Measurements from ENCODE around the gene PLXNA4. TPM values are rescaled to one million over a fixed set of nuclear protein-coding genes. Genes with fewer than 3 reads are reported as not detected.

PLXNA4 gene
- total RNA-seq, 2 experiments from 2014 or later = 0.12 to 0.29 TPM

DNA sequence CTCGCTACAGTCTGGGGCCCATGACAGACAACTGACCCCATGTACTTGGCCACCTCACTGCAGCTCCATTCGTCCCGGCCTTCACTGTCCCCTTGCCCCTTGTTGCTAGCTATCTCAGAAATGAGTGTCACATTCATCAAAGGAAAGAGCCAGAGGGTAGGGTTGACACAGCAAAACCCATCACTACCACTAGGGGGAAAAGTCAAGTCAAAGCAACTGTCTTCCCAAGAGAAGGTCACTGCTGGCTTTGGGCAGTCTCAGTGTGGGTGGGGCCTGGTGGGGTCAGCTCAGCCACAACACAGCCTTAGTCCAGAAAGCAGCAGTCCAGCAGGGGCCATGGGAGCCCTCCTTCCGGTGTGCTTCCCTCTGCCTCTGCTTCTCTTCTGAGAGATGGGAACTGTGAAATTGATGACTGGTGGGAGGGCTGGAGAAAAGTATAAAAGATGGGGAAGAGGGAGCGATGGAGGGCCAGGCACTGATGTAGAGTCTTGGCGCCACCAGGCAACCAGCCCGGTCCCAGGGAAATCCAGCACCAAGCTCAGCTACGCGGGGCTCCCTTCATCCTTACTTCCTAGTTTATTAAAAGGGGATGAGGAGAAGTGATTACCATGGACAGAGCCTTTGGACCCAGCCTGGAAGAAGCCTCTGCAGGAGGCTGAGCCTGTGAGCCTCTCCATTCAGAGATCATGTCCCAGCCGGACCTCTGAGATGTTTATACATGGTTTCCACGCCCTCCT, 58.0 kb downstream of the PLXNA4 start:
- H3K27me3 Mint-ChIP-seq = peaks cover 3% of the 10 kb centered on the region
- DNase-seq = no peak
- H3K4me1 Mint-ChIP-seq = no peaks in the 10 kb centered on the region
- no peak overlapping the region for H3K27ac Mint-ChIP-seq
- no peaks in the 10 kb centered on the region for H3K36me3 Mint-ChIP-seq
- H3K4me3 Mint-ChIP-seq = no peak overlapping the region
- H3K9me3 Mint-ChIP-seq = no peaks in the 10 kb centered on the region

DNA sequence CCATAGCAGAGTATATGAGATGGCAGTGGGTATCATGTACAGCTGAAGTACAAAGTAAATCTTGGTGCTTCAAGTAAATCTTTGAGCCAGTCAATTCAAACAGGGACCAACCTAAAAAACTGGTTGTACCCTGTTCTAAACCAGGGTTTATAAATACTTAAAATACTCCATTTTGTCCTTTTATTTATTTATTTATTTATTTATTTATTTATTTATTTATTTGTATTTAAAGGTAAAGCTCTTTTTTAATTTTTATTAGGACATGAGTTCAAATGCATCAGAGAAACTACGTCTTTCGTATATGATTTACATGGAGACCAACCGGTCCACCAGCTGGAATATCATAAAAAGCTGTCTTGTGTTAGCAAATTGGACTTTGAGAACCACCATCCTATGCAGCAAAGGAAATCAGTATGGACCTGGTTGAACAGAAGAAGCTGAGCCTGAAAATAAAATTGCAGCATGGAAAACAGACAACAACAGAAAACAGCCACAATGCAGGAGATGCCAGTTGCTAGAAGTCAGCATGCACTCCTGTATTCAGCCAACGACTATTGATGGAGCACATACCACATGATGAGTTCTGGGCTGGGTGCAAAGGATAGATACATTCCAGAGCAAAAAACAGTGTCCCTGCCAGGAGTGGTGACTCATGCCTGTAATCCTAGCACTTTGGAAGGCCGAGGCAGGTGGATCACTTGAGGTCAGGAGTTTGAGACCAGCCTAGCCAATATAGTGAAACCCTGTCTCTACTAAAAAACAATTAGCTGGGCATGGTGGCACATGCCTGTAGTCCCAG, 60.0 kb downstream of the PLXNA4 start:
- no peak for DNase-seq
- Mint-ChIP-seq H3K36me3 (no peaks in the 10 kb centered on the region), H3K27me3 (peaks cover 3% of the 10 kb centered on the region), H3K27ac (no peak overlapping the region), H3K4me1 (peaks cover 3% of the 10 kb centered on the region), H3K9me3 (no peaks in the 10 kb centered on the region), H3K4me3 (no peak overlapping the region)

DNA sequence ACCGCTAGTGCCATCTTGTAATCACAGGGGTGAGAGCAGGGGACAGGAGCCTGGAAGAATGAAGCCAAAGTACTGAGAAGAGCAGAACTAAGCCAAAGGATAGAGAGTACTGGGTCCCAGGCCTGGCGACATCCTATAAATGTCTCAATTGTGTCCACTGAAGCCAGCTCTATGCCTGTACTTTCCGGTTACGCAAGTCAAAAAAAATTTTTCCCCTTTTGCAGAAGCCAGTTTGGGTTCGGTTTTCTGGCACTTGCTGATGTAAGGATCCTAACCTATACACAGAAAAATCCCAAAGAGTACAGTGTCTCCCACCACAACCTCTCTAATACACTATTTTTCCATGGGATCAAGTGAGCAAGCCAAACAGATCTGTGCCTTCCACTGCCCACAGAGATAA, 61.1 kb downstream of the PLXNA4 start:
- H3K4me3 Mint-ChIP-seq = no peak overlapping the region
- H3K36me3 Mint-ChIP-seq = no peaks in the 10 kb centered on the region
- no peaks in the 10 kb centered on the region for H3K9me3 Mint-ChIP-seq
- peaks cover 3% of the 10 kb centered on the region for H3K27me3 Mint-ChIP-seq
- H3K4me1 Mint-ChIP-seq = peaks cover 3% of the 10 kb centered on the region
- H3K27ac Mint-ChIP-seq = no peak overlapping the region
- no peak for DNase-seq

DNA sequence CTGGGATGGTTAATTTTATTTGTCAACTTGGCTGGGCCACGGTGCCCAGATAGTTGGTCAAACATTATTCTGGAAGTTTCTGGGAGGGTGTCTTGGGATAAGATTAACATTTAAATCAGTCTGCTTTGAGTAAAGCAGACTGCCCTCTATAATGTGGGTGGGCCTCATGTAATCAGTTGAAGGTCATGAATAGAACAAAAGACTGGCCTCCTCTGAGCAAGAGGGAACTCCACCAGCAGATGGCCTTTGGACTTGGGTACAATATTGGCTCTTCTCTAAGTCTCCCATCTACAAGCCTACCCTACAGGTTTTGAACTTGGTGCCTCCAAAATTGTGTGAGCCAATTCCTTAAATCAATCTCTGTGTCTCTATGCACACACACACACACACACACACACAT, 61.8 kb downstream of the PLXNA4 start:
- Mint-ChIP-seq H3K4me3 (no peak overlapping the region), H3K36me3 (no peaks in the 10 kb centered on the region), H3K4me1 (peaks cover 10% of the 10 kb centered on the region), H3K9me3 (no peaks in the 10 kb centered on the region), H3K27ac (no peak overlapping the region), H3K27me3 (peaks cover 3% of the 10 kb centered on the region)
- DNase-seq = no peak

DNA sequence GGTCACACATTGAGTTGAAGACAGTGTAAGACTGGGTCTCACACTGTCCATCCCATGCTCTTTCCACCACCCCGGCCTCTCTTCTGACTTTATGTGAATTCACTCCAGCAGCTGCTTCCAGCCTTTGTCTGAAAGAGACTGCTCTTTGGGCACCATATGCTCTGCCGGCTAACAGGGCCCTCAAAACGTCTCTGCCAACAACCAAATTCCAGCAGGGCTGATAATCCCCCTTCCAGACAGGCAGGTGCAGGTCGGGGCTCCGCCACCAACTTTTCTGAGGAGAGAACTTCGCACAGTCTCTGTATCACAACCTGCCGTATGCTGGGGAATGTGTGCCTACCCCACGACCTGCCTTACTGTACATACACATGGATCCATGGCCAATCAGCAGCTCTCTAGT, 64.3 kb downstream of the PLXNA4 start:
- peaks cover 3% of the 10 kb centered on the region for H3K27me3 Mint-ChIP-seq
- H3K4me1 Mint-ChIP-seq = peaks cover 13% of the 10 kb centered on the region

DNA sequence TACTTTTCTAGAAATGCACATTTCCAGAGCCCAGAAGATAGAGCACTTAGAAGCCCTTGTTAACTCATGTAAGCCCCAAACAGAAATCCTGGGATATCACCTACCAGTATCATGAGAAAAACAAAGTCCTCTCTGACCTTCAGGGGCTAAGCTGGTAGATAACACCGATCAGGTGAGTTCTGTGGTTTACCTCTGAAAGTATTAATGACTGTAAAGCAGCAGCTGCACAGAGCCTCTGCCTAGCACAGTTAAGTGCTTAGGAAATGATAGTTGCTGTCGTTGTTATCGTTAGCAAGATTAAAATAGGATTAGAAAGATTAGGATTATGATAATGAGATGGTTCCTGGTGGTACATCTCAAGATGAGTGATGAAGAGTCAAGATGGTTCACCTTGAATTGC, 64.9 kb downstream of the PLXNA4 start:
- Mint-ChIP-seq H3K9me3 (no peaks in the 10 kb centered on the region), H3K4me1 (peaks cover 13% of the 10 kb centered on the region), H3K4me3 (no peak overlapping the region), H3K36me3 (no peaks in the 10 kb centered on the region), H3K27me3 (peaks cover 3% of the 10 kb centered on the region), H3K27ac (no peak overlapping the region)
- no peak for DNase-seq

More for the DNA sequence above, 64.3 kb downstream of the PLXNA4 start:
- H3K9me3 Mint-ChIP-seq = no peaks in the 10 kb centered on the region
- no peak for DNase-seq
- no peaks in the 10 kb centered on the region for H3K36me3 Mint-ChIP-seq
- H3K4me3 Mint-ChIP-seq = no peak overlapping the region
- no peak overlapping the region for H3K27ac Mint-ChIP-seq

DNA sequence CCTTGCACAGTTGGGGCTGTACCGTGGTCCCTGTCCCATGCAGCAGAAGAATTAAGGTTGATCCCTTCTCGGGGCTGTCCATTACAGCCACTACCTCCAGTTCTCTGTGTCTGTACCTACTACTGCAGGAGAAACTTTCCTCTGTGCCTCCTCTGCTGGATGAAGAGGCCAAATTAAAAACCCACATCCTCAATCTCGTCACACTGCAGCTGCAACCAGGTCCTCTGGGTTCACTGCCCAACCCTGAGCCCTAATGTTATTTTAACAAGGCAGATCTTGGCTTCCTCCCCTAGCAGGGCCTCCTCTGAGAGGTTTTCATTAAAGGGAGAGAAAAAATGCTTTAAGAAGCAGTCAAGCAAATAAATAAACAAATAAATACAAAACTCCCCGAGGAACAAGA, 66.6 kb downstream of the PLXNA4 start:
- no peak overlapping the region for H3K27ac Mint-ChIP-seq
- no peaks in the 10 kb centered on the region for H3K36me3 Mint-ChIP-seq
- no peak for DNase-seq
- peaks cover 13% of the 10 kb centered on the region for H3K4me1 Mint-ChIP-seq
- H3K27me3 Mint-ChIP-seq = peaks cover under 1% of the 10 kb centered on the region
- H3K4me3 Mint-ChIP-seq = no peak overlapping the region
- H3K9me3 Mint-ChIP-seq = no peaks in the 10 kb centered on the region

DNA sequence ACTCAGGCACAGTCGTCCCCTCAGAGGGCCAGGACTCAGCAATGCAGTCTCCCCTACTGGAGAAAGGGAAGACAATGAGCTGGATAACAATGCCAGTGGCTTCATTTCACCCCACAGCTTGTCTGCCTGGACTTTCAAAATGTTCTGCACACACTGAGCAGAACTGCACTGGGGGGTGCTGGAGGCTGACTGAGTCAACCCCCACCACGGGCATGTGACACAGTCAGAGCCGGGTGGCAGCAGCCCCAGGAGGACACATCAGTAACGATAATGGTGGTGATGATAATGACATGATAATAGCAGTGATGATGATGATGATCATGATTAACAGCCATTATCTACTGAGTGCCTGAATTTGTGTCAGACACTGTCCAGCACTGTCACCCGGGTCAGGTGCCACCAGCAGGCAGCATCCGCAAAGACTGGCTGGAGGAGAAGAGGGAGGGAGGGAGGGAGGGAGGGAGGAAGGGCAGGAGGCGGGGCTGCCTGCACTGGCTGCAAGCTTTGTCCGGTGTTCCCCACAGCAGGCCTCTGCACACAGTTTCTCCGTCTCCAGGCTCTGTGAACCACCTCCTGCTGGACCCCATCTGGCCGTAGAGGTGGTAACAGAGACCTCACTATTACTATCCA, 67.4 kb downstream of the PLXNA4 start:
- DNase-seq = no peak
- H3K36me3 Mint-ChIP-seq = no peaks in the 10 kb centered on the region
- H3K27me3 Mint-ChIP-seq = no peaks in the 10 kb centered on the region
- no peak overlapping the region for H3K4me3 Mint-ChIP-seq
- no peak overlapping the region for H3K27ac Mint-ChIP-seq
- H3K9me3 Mint-ChIP-seq = no peaks in the 10 kb centered on the region
- H3K4me1 Mint-ChIP-seq = peaks cover 13% of the 10 kb centered on the region

DNA sequence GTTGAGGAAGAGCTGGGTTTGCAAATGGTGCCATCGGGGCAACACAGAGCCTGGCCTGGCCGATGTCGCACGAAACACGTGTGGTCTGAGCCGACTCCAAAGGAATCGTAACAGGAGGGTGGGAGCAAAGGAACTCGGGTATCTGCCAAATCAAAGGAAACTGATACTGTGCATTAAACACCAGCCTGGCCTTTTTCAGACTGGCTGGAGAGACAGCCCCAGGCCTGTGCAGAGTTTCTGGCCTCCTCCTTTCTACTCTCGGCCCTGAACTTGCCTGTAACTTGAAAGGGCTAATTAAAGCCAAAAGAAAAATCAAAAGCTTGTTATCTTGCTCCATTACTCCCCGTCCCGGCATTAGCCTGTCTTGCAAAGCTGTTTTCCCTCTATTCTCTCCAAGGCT, 71.4 kb downstream of the PLXNA4 start:
- Mint-ChIP-seq H3K27ac (no peak overlapping the region), H3K4me3 (no peak overlapping the region), H3K4me1 (peaks cover 8% of the 10 kb centered on the region), H3K9me3 (no peaks in the 10 kb centered on the region), H3K36me3 (no peaks in the 10 kb centered on the region), H3K27me3 (no peaks in the 10 kb centered on the region)
- DNase-seq = no peak

DNA sequence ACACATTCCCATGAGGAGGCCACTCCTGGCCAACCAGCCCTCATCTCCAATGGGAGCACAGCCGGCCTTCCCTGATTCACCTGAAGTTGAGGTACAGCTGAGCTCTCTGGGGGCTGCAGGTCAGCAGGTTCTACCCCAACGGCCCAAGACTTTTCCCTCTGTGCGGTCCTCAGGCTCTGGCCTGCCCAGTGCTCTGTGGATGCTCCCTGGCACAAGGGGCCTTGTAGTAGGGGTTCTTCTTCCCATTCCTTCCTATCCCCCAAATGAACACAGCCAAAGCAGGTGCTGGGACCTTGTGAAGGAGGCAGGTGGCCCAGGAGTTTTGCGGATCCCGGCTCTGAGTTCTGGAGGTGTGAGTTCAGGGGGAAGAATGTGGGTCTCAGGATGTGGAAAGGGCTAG, 72.2 kb downstream of the PLXNA4 start:
- Mint-ChIP-seq H3K4me3 (no peak overlapping the region), H3K27me3 (no peaks in the 10 kb centered on the region), H3K9me3 (no peaks in the 10 kb centered on the region), H3K36me3 (no peaks in the 10 kb centered on the region), H3K27ac (no peak overlapping the region), H3K4me1 (peaks cover under 1% of the 10 kb centered on the region)
- DNase-seq = no peak

DNA sequence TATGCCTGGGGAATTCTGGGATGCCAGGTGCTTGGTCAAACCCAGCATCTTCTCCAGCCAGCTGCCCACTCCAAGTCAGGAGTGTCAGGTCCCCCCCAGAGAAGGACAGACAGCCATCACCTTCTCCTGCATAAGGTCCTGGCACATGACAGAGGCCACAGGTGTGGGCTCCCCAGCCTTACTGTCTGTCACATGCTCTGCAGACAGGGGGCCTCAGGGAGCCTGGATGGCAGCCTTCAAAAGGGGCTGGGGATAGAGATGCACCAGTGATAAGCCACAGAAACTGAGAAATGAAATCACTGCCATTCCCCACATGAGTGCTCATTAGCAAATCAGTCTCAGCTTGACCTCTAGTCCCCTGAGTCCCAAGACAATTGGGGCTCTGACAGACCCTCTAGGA, 72.9 kb downstream of the PLXNA4 start:
- Mint-ChIP-seq H3K27ac (no peak overlapping the region), H3K9me3 (no peaks in the 10 kb centered on the region), H3K4me3 (no peak overlapping the region), H3K4me1 (no peaks in the 10 kb centered on the region), H3K36me3 (no peaks in the 10 kb centered on the region), H3K27me3 (no peaks in the 10 kb centered on the region)
- no peak for DNase-seq

DNA sequence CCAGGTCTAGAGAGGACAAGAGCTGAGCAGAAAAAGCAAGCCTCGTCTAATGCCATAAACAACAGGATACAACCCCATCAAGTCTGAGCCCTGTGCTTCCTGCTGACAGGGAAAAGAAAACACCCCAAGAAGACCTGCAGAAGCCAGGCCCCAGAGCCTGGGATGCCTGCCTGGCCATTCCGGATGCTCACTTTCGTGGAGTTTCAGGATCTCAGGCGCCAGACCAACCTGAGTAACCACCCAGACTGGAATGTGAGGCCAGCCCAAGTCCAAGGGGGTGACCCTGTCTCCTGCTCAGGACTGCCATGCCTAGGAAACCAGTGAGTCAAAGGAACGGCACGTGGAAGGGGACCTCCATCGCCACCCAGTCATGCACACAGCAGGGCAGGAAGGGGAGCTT, 74.3 kb downstream of the PLXNA4 start:
- H3K36me3 Mint-ChIP-seq = no peaks in the 10 kb centered on the region
- no peak for DNase-seq
- H3K4me1 Mint-ChIP-seq = no peaks in the 10 kb centered on the region
- no peaks in the 10 kb centered on the region for H3K27me3 Mint-ChIP-seq
- no peak overlapping the region for H3K4me3 Mint-ChIP-seq
- no peak overlapping the region for H3K27ac Mint-ChIP-seq
- H3K9me3 Mint-ChIP-seq = peaks cover 1% of the 10 kb centered on the region

DNA sequence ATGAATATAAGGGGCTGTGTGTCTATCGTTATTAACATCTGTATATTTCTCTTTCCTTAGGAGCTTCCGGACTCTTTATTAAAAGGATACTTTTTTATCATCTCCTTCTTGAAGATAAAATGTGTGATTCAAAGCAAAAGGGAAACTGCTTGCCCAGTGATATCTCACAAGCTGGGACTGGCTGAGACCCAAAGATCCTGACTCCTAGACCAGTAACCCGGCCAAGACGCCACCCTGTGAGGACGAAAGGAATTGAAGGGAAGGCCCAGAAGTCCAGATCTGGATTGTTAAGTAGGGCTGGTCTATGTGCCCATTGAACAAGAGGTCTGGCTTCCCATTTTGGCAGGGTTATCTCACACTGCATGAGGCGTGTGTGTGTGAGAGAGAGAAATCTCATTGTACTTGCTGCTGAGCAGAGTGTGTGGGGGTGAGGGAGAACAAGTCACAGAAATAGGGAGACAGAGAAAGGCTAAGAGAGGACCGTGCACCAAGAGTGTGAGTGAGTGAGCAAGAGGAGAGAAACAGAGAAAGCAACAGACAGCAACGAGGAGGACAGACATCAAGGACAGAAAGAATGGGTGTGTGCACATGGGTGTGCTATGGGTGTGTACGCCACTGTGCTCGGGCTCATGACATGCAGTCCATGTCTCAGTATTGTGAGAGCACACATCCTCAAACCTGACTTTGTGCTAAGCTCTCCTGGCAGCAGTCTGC, 75.4 kb downstream of the PLXNA4 start:
- no peaks in the 10 kb centered on the region for H3K4me1 Mint-ChIP-seq
- no peak overlapping the region for H3K27ac Mint-ChIP-seq
- H3K4me3 Mint-ChIP-seq = no peak overlapping the region
- H3K36me3 Mint-ChIP-seq = no peaks in the 10 kb centered on the region
- H3K27me3 Mint-ChIP-seq = no peaks in the 10 kb centered on the region
- peaks cover 1% of the 10 kb centered on the region for H3K9me3 Mint-ChIP-seq
- no peak for DNase-seq

DNA sequence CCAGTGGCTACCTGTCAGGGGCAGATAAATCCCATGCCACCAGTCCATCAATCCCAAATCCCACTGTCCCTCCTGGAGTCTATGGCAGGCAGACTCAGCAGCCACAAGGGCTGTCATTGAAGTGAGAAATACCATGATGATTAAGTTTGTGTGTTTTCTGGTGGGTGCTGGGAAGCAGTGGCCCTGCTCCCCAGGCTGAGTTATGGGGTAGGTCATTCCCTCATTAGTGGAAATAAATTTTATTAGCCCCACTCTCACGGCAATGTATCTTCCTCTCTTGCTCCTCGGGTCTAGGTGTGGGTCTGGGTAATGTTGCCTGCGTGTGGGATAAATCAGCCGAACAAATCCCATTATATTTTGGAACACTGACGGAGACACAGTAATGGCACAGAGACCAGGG, 76.8 kb downstream of the PLXNA4 start:
- no peaks in the 10 kb centered on the region for H3K4me1 Mint-ChIP-seq
- H3K27me3 Mint-ChIP-seq = no peaks in the 10 kb centered on the region

DNA sequence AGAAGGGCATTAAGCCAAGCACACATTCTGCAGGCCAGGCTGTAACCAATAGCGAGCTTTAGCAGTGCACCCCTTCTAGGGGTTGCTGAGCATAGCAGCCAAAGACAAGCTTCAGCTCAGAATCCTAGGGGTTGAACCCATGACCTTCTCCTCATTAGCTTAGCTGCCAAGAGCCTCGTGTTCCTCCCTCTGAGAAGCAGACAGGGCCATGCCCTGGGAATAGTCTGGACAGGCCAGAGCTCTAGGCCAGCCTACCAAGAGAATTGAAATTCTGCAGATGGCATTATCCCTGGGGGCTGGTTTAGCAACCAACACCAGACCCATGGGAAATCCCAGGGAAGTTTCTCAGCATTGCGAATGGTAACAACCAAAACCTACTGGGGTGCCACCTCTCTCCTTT, 77.2 kb downstream of the PLXNA4 start:
- H3K4me1 Mint-ChIP-seq = no peaks in the 10 kb centered on the region
- no peak overlapping the region for H3K4me3 Mint-ChIP-seq
- H3K9me3 Mint-ChIP-seq = peaks cover 1% of the 10 kb centered on the region
- H3K27ac Mint-ChIP-seq = no peak overlapping the region
- DNase-seq = no peak
- no peaks in the 10 kb centered on the region for H3K27me3 Mint-ChIP-seq
- no peaks in the 10 kb centered on the region for H3K36me3 Mint-ChIP-seq

More for the DNA sequence above, 76.8 kb downstream of the PLXNA4 start:
- H3K4me3 Mint-ChIP-seq = no peak overlapping the region
- no peak for DNase-seq
- H3K36me3 Mint-ChIP-seq = no peaks in the 10 kb centered on the region
- H3K9me3 Mint-ChIP-seq = peaks cover 1% of the 10 kb centered on the region
- H3K27ac Mint-ChIP-seq = no peak overlapping the region
